Neural progenitor cell (in vitro differentiated cells): ENCODE results near the gene CDH13.

Experiments
- CTCF ChIP-seq: fragments of 200-600 bp; sonication (generic); IDR thresholded peaks from 2 replicates; pipeline ENCODE4 v1.5.1; 2017; ENCODE audit warnings: antibody characterized with exemption, mild to moderate bottlenecking
- EZH2 ChIP-seq: fragments of 200-600 bp; sonication (generic); IDR thresholded peaks from 2 replicates; pipeline ENCODE4 v1.6.1; 2017; ENCODE audit warnings: antibody characterized with exemption, mild to moderate bottlenecking, moderate library complexity
- EZH2phosphoT487 ChIP-seq: fragments of 200-600 bp; sonication (generic); IDR thresholded peaks from 2 replicates; pipeline ENCODE4 v1.6.1; 2017; ENCODE audit warnings: antibody characterized with exemption

GRCh38 chr16:83270061-83270460 lies 643.3 kb downstream of the CDH13 start:
- no peak for TF ChIP-seq CTCF
- no peak for TF ChIP-seq EZH2
- no peak for TF ChIP-seq EZH2phosphoT487
